ENCODE results near the gene CIB1. TPM values are rescaled to one million over a fixed set of nuclear protein-coding genes. Genes with fewer than 3 reads are reported as not detected.

The CIB1 gene
- total and polyA plus RNA-seq, 2 of the 8 experiments (the other 6 are each of a cell fraction or from before 2014, with no cell fraction given): 26.0 to 63.5 TPM

DNA sequence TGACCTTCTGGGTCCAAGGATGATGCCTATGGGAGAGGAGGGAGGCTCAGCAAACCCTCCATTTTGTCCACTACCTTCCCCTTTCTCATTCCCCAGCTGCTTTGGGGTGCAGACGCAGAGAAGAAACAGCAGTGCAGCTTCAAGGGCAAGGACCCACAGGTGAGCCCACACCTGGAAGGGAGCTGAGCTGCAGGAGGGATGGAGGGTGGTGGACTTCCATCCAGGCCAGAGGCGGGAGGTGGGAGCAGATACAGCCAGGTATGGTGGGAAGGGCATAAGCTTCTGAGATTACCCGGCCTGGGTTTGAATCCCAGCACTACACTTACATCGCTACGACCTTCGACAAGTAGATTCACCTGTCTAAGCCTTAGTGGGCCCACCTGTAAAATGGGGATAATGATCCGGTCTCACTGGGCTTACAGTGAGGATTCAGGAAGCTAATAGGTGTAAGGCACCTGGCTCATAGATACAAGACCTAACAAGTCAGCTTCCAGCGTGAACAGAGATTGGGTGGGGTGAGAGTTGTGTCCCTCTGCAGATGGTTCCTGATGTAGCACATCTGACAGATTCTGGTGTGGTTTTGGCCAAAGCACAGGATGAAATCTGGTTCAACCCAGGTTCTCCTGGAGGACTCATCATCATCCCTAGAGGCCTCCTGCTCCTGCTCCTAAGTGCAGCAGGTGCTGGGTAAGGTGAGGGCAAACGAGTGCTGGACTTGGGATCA is 15.9 kb downstream of the CIB1 start:
- H2BK5ac ChIP-seq (ENCODE audit: low read depth, low read length): no peak overlapping the region; the same call in 1 of the 2 replicates
- H4K91ac ChIP-seq (replicated peaks; ENCODE audit: insufficient read length, low read length): no peak overlapping the region
- no peak overlapping the region for H3K4ac ChIP-seq (replicated peaks; ENCODE audit: insufficient read length, low read depth, low read length)
- H2AFZ ChIP-seq (ENCODE audit: low read length): no peak overlapping the region
- no peaks in the 10 kb centered on the region for H3K9me3 ChIP-seq (ENCODE audit: insufficient read depth in 2 of 2, low read depth in 1 of 2, low read length in 1 of 2)
- no peak overlapping the region for H2BK120ac ChIP-seq (replicated peaks; ENCODE audit: low read depth, low read length)
- WGBS, 2 experiments (ENCODE audit: extremely low coverage in 1 of 2, insufficient coverage in 1 of 2, insufficient read length in 1 of 2, insufficient replicate concordance in 2 of 2, low coverage in 1 of 2, low lambda C conversion rate in 2 of 2, missing lambda C conversion rate in 1 of 2): 78% methylated on average over 9 of the region's 9 CpGs; no CpG with 5 or more reads in 1 of the 2 experiments
- no peak overlapping the region for H3K4me2 ChIP-seq (ENCODE audit: insufficient read depth in 1 of 2, low read depth in 2 of 2, low read length in 2 of 2)
- no peak for TF ChIP-seq MAFK (IDR thresholded peaks at IDR 0.05; ENCODE audit: low read depth, low read length)
- no peak for TF ChIP-seq NANOG (IDR thresholded peaks at IDR 0.05; ENCODE audit: insufficient read depth, low read depth, low read length, poor library complexity, severe bottlenecking)
- no peak for TF ChIP-seq HDAC2 (IDR thresholded peaks at IDR 0.05; ENCODE audit: borderline replicate concordance in 1 of 2, low read depth in 2 of 2, low read length in 2 of 2)
- no peaks in the 10 kb centered on the region for H3K27me3 ChIP-seq (replicated peaks in 1 of 4; ENCODE audit: control insufficient read depth in 3 of 4, extremely low read depth in 1 of 4, insufficient read depth in 3 of 4, low read length in 3 of 4)
- H2BK12ac ChIP-seq (ENCODE audit: low read depth, low read length): no peak overlapping the region
- peaks cover 0 to 2% (median under 1%) of the 10 kb centered on the region in 4 experiments; a peak in 2 of 7 replicates for H3K4me1 ChIP-seq (replicated peaks in 1 of 4; ENCODE audit: control insufficient read depth in 3 of 4, insufficient read depth in 4 of 4, low read length in 3 of 4)
- H2BK15ac ChIP-seq (ENCODE audit: low read length): no peak overlapping the region
- no peak overlapping the region for H3K18ac ChIP-seq (ENCODE audit: extremely low read depth, low read length)
- H3K4me3 ChIP-seq (ENCODE audit: extremely low read depth in 1 of 4, insufficient read depth in 2 of 4, low read depth in 3 of 4, low read length in 4 of 4): no peak overlapping the region
- H3K23me2 ChIP-seq (ENCODE audit: low read depth, low read length): no peaks in the 10 kb centered on the region
- no peak overlapping the region for H3K27ac ChIP-seq (ENCODE audit: low read depth, low read length)
- H4K5ac ChIP-seq (ENCODE audit: insufficient read length, low read depth, low read length): no peak overlapping the region
- FAIRE-seq: no peak
- CTCF ChIA-PET (ENCODE audit: partially characterized antibody): interaction anchor here (0.6 to 12.3 kb wide), 15 partner anchors 10 to 210 kb away, joined by 3 to 182 read pairs (median 3); partner anchors contain the start of genes CIB1, GDPGP1 and SEMA4B
- H3K56ac ChIP-seq (replicated peaks; ENCODE audit: insufficient read length, low read depth, low read length): no peak overlapping the region
- no peak for DNase-seq (ENCODE audit: low read depth in 1 of 2, low spot score in 2 of 2)
- peaks cover 3% of the 10 kb centered on the region; the same call in 1 of the 2 replicates for H3K79me1 ChIP-seq (ENCODE audit: low read depth, low read length)
- no peak overlapping the region for H3K14ac ChIP-seq (ENCODE audit: insufficient read length)
- peaks cover 0 to 13% of the 10 kb centered on the region in 2 experiments; a peak in 1 of 4 replicates for H3K79me2 ChIP-seq (ENCODE audit: control insufficient read depth in 1 of 2, insufficient read depth in 2 of 2, low read length in 2 of 2)
- no peak overlapping the region for H3K9ac ChIP-seq (replicated peaks in 1 of 4; ENCODE audit: extremely low read depth in 1 of 4, low read depth in 3 of 4, low read length in 3 of 4)
- H2BK20ac ChIP-seq (ENCODE audit: low read length): no peak overlapping the region
- H4K20me1 ChIP-seq (replicated peaks in 1 of 2; ENCODE audit: control insufficient read depth in 1 of 2, insufficient read depth in 2 of 2, low read length in 2 of 2): peaks cover 3% of the 10 kb centered on the region in 2 experiments
- H3K36me3 ChIP-seq (ENCODE audit: control insufficient read depth in 2 of 4, insufficient read depth in 4 of 4, low read length in 3 of 4): peaks cover 3 to 5% (median 4%) of the 10 kb centered on the region in 4 experiments; a peak in 4 of 8 replicates
- H4K8ac ChIP-seq (ENCODE audit: extremely low read depth, insufficient read depth, low read length): no peak overlapping the region
- H2AK5ac ChIP-seq (ENCODE audit: low read depth, low read length): no peak overlapping the region
- POLR2A ChIA-PET (ENCODE audit: partially characterized antibody): interaction anchor here (0.9 to 1.3 kb wide), 2 partner anchors 9 to 38 kb away, joined by 3 read pairs; no protein-coding TSS in a partner anchor
- no peak overlapping the region for H3K23ac ChIP-seq (ENCODE audit: insufficient read length)
